AG04450 (cell line): Measurements from ENCODE around the gene GRK3. TPM values are rescaled to one million over a fixed set of nuclear protein-coding genes. Genes with fewer than 3 reads are reported as not detected.

Experiments
- CTCF ChIA-PET: fragments of 300-600, 350-600 bp; formaldehyde crosslinking; extraction: SDS; loops from one replicate; lab custom pipeline; 2022; ENCODE audit warnings: antibody characterized with exemption, inconsistent platforms; lab: Charles Lee
- POLR2A ChIA-PET: fragments of 350-600 bp; formaldehyde crosslinking; extraction: SDS; loops from one replicate; lab custom pipeline; 2021; ENCODE audit warnings: antibody characterized with exemption, inconsistent platforms; lab: Yijun Ruan, JAX
- DNase-seq: peaks from one replicate; pipeline ENCODE4 v3.0.0-alpha.2; 2011; ENCODE audit warnings: low read depth, low spot score
- H3K27ac ChIP-seq: one replicate; pipeline ENCODE4 v1.5.1; 2012; ENCODE audit warnings: low read depth, low read length, control low read depth
- H3K27me3 ChIP-seq: one replicate; pipeline ENCODE4 v1.6.0; 2012; ENCODE audit warnings: low read length; ENCODE audit not compliant: control insufficient read depth, insufficient read depth
- H3K4me3 ChIP-seq: 2 replicates; pipeline ENCODE4 v1.5.1; 2011; ENCODE audit warnings: mild to moderate bottlenecking, low read depth, low read length, control low read depth
- H3K9me3 ChIP-seq: 2 replicates; pipeline ENCODE4 v1.5.1; 2012; ENCODE audit warnings: low read length; ENCODE audit not compliant: control insufficient read depth, insufficient read depth
- CTCF ChIP-seq: IDR thresholded peaks from 2 replicates; pipeline ENCODE4 v1.5.1; 2011; ENCODE audit warnings: low read depth, low read length, control low read depth, inconsistent platforms
- polyA plus RNA-seq: library from polyadenylated mRNA; depleted of rRNA; stranded (reverse); fragments of >200 nt; gene quantifications from 2 replicates; pipeline ENCODE4 v1.2.3, GENCODE V29; 2011

Gene GRK3
- polyA plus RNA-seq, 1 experiment = 0.72 TPM

GRCh38 chr22:25626624-25626990 lies 62.1 kb downstream of the GRK3 start:
- Histone ChIP-seq H3K9me3 (no peaks in the 10 kb centered on the region), H3K27ac (no peak overlapping the region), H3K27me3 (no peaks in the 10 kb centered on the region), H3K4me3 (no peak overlapping the region)
- POLR2A ChIA-PET = no interaction called here
- DNase-seq = no peak
- TF ChIP-seq CTCF = no peak
- CTCF ChIA-PET = no interaction called here

GRCh38 chr22:25627271-25627852 lies 62.9 kb downstream of the GRK3 start:
- POLR2A ChIA-PET = no interaction called here
- CTCF ChIA-PET = no interaction called here
- no peak for DNase-seq
- Histone ChIP-seq H3K27me3 (no peaks in the 10 kb centered on the region), H3K9me3 (no peaks in the 10 kb centered on the region), H3K27ac (no peak overlapping the region), H3K4me3 (no peak overlapping the region)
- TF ChIP-seq CTCF = no peak

GRCh38 chr22:25628494-25628893 lies 64.0 kb downstream of the GRK3 start:
- no peak overlapping the region for H3K4me3 ChIP-seq
- no peak overlapping the region for H3K27ac ChIP-seq
- POLR2A ChIA-PET = no interaction called here
- no peaks in the 10 kb centered on the region for H3K9me3 ChIP-seq
- no peaks in the 10 kb centered on the region for H3K27me3 ChIP-seq
- no peak for DNase-seq
- CTCF ChIA-PET = no interaction called here
- TF ChIP-seq CTCF = no peak

- no peak for DNase-seq
- ChIA-PET CTCF (no interaction called here), POLR2A (no interaction called here)
- Histone ChIP-seq H3K27me3 (no peaks in the 10 kb centered on the region), H3K27ac (no peak overlapping the region), H3K9me3 (no peaks in the 10 kb centered on the region), H3K4me3 (no peak overlapping the region)
- no peak for TF ChIP-seq CTCF
Measured at GRCh38 chr22:25629613-25630012, 65.1 kb downstream of the GRK3 start.

- no peak overlapping the region for H3K4me3 ChIP-seq
- H3K27me3 ChIP-seq = no peaks in the 10 kb centered on the region
- CTCF ChIA-PET = no interaction called here
- H3K9me3 ChIP-seq = no peaks in the 10 kb centered on the region
- H3K27ac ChIP-seq = no peak overlapping the region
- POLR2A ChIA-PET = no interaction called here
- no peak for TF ChIP-seq CTCF
- no peak for DNase-seq
Measured at GRCh38 chr22:25630447-25630846, 66.0 kb downstream of the GRK3 start.
